ENCODE data around the gene ZNF554.

GRCh38 chr19:2800506-2800905 lies 19.2 kb upstream of the ZNF554 start:
- no peak for TF ChIP-seq TAF1 (IDR thresholded peaks at IDR 0.05; ENCODE audit: borderline replicate concordance, insufficient read depth, low read length)
- TF ChIP-seq REST (IDR thresholded peaks at IDR 0.05; ENCODE audit: insufficient read depth in 1 of 2, low read depth in 2 of 2, low read length in 2 of 2): no peak
- TF ChIP-seq SIN3A (IDR thresholded peaks at IDR 0.05; ENCODE audit: borderline replicate concordance, insufficient read depth, low read length): no peak
